ENCODE measurements around the gene ZSCAN10. TPM values are rescaled to one million over a fixed set of nuclear protein-coding genes. Genes with fewer than 3 reads are reported as not detected.
A peak's percentile ranks its signal among the peaks of the same experiment; 100 is the strongest.

Gene ZSCAN10
- total and polyA plus RNA-seq, 9 of the 15 experiments (the other 6 are each of a cell fraction or from before 2014, with no cell fraction given), result 0.22 TPM; not detected in 8

DNA sequence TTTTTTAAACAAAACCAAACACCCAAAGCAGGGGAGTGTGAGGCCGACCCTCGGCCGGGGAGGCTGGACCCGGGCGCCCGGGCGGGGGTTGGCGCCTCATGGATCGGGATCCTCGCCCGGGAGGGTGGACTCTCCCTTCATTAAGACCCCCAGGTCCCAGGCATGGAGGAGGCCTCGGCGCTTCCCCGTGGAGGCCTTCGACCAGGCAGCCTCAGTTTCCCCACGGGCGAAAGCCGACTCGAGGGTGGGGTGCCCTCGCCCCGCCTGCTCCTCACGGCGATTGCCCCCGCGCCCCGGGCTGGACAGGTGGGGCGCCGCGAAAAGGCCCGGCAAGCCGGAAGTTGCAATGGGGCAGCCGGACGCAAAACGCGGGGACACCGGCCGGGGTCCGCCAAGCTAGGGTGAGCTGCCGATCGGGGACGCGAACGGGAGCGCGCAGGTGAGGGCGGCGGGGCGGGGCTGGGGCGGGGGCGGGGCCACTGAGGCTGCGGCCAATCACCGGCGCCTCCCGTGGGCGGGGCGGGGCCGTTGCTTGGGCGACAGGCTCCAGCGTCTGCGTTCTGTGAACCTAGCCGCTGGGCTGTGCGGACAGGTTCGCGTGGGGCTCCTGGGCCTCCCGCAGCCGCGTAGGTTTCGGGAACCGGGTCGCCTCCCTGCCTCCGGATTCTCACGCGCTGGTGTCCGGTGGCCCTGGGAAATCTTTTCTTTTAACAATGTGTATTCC is 7.3 kb upstream of the ZSCAN10 start (continued):
- peak; percentile 56 to 98; a peak in 2 of 4 replicates for TF ChIP-seq SIN3A (IDR thresholded peaks at IDR 0.05; ENCODE audit: borderline replicate concordance in 2 of 2, control insufficient read depth in 1 of 2, low read depth in 2 of 2, low read length in 2 of 2)
- no peak for TF ChIP-seq ZNF584 (CRISPR knock-in tag; IDR thresholded peaks at IDR 0.05; ENCODE audit: low read depth)
- no peak for TF ChIP-seq ZNF551 (CRISPR knock-in tag; IDR thresholded peaks at IDR 0.05)
- no peak for TF ChIP-seq PHB (CRISPR knock-in tag; IDR thresholded peaks at IDR 0.05)
- TF ChIP-seq SREBF2 (CRISPR knock-in tag; IDR thresholded peaks at IDR 0.05), result no peak
- no peak for TF ChIP-seq PYGO2 (tag; IDR thresholded peaks at IDR 0.05)
- TF ChIP-seq ARID1B (IDR thresholded peaks at IDR 0.05), result no peak
- TF ChIP-seq ZNF717 (CRISPR knock-in tag; IDR thresholded peaks at IDR 0.05), result no peak
- peak; percentile 87 for TF ChIP-seq FIP1L1 (IDR thresholded peaks at IDR 0.05; ENCODE audit: low read depth, low read length, poor library complexity, severe bottlenecking)
- TF ChIP-seq SMARCB1 (IDR thresholded peaks at IDR 0.05; ENCODE audit: insufficient read length, low read depth), result no peak
- TF ChIP-seq ELF4 (CRISPR knock-in tag; IDR thresholded peaks at IDR 0.05), result 0 out of 2 replicates have a peak, but pooled peaks have one; percentile 67
- TF ChIP-seq CBFA2T3 (IDR thresholded peaks at IDR 0.05), result no peak
- TF ChIP-seq BRF2 (IDR thresholded peaks at IDR 0.05; ENCODE audit: borderline replicate concordance, insufficient read depth, insufficient read length), result no peak
- TF ChIP-seq MTA1 (IDR thresholded peaks at IDR 0.05; ENCODE audit: borderline replicate concordance), result no peak
- TF ChIP-seq HNRNPUL1 (IDR thresholded peaks at IDR 0.05; ENCODE audit: low read length), result no peak
- TF ChIP-seq BDP1 (IDR thresholded peaks at IDR 0.05; ENCODE audit: insufficient read depth, insufficient read length), result no peak
- no peak for TF ChIP-seq RBM14 (IDR thresholded peaks at IDR 0.05; ENCODE audit: borderline replicate concordance, insufficient read depth, low read depth, low read length)
- TF ChIP-seq TEAD1 (CRISPR knock-in tag; IDR thresholded peaks at IDR 0.05), result 0 out of 4 replicates have a peak, but pooled peaks of 1 of the 2 experiments have one; percentile 44
- peak; percentile 92; the same call in 1 of the 2 replicates for TF ChIP-seq ZBTB7A (IDR thresholded peaks at IDR 0.05; ENCODE audit: borderline replicate concordance, control insufficient read depth, low read depth, low read length)
- no peak for TF ChIP-seq WHSC1 (IDR thresholded peaks at IDR 0.05; ENCODE audit: low read length)
- TF ChIP-seq MEF2D (tag; conservative IDR thresholded peaks at IDR 0.05; ENCODE audit: low read depth), result no peak
- peak; percentile 81 for TF ChIP-seq ZNF57 (CRISPR knock-in tag; IDR thresholded peaks at IDR 0.05)
- no peak for TF ChIP-seq ZNF175 (CRISPR knock-in tag; IDR thresholded peaks at IDR 0.05; ENCODE audit: low read depth)
- TF ChIP-seq THRA (IDR thresholded peaks at IDR 0.05), result no peak
- TF ChIP-seq, protein P1, sequence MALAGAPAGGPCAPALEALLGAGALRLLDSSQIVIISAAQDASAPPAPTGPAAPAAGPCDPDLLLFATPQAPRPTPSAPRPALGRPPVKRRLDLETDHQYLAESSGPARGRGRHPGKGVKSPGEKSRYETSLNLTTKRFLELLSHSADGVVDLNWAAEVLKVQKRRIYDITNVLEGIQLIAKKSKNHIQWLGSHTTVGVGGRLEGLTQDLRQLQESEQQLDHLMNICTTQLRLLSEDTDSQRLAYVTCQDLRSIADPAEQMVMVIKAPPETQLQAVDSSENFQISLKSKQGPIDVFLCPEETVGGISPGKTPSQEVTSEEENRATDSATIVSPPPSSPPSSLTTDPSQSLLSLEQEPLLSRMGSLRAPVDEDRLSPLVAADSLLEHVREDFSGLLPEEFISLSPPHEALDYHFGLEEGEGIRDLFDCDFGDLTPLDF (CRISPR knock-in tag; IDR thresholded peaks at IDR 0.05), result no peak
- TF ChIP-seq KLF13 (tag; IDR thresholded peaks at IDR 0.05; ENCODE audit: borderline replicate concordance, low read depth), result peak; percentile 53; the same call in 1 of the 2 replicates
